GM23248 (cell line): ENCODE data around the gene MACROD2. TPM values are rescaled to one million over a fixed set of nuclear protein-coding genes. Genes with fewer than 3 reads are reported as not detected.

ENCODE experiments used
- DNase-seq: peaks from one replicate; pipeline ENCODE4 v3.0.0-alpha.2; 2015
- H2AFZ ChIP-seq: fragments of 200-600 bp; sonication (generic); 2 replicates; pipeline ENCODE4 v1.6.1; 2016; ENCODE audit warnings: antibody characterized with exemption
- H3F3A ChIP-seq: fragments of 200-600 bp; sonication (generic); 2 replicates; pipeline ENCODE4 v1.6.1; 2016; ENCODE audit warnings: mild to moderate bottlenecking, antibody characterized with exemption, mixed run types; ENCODE audit not compliant: insufficient read depth
- H3K27ac ChIP-seq: fragments of 200-600 bp; sonication (generic); 2 replicates; pipeline ENCODE4 v1.5.1; 2016; ENCODE audit warnings: mild to moderate bottlenecking
- H3K27me3 ChIP-seq: fragments of 200-600 bp; sonication (generic); replicated peaks from 2 replicates; pipeline ENCODE4 v1.6.1; 2016; ENCODE audit warnings: mild to moderate bottlenecking; ENCODE audit not compliant: insufficient read depth
- H3K36me3 ChIP-seq: fragments of 200-600 bp; sonication (generic); 2 replicates; pipeline ENCODE4 v1.6.1; 2016; ENCODE audit warnings: low read depth, mild to moderate bottlenecking
- H3K4me1 ChIP-seq: fragments of 200-600 bp; sonication (generic); 2 replicates; pipeline ENCODE4 v1.6.1; 2016; ENCODE audit warnings: mild to moderate bottlenecking; ENCODE audit not compliant: insufficient read depth
- H3K4me2 ChIP-seq: fragments of 200-600 bp; sonication (generic); one replicate; pipeline ENCODE4 v1.6.1; 2016; ENCODE audit warnings: mild to moderate bottlenecking; ENCODE audit not compliant: unreplicated experiment
- H3K4me3 ChIP-seq: fragments of 200-600 bp; sonication (generic); 2 replicates; pipeline ENCODE4 v1.5.1; 2016; ENCODE audit warnings: mild to moderate bottlenecking
- H3K79me2 ChIP-seq: fragments of 200-600 bp; sonication (generic); 2 replicates; pipeline ENCODE4 v1.6.1; 2016; ENCODE audit warnings: mild to moderate bottlenecking; ENCODE audit not compliant: insufficient read depth
- H3K9ac ChIP-seq: fragments of 200-600 bp; sonication (generic); 2 replicates; pipeline ENCODE4 v1.6.1; 2016; ENCODE audit warnings: mild to moderate bottlenecking
- H3K9me2 ChIP-seq: fragments of 200-600 bp; sonication (generic); 2 replicates; pipeline ENCODE4 v1.6.1; 2016; ENCODE audit warnings: mixed run types, mild to moderate bottlenecking, moderate library complexity; ENCODE audit not compliant: insufficient read depth
- H3K9me3 ChIP-seq: fragments of 200-600 bp; sonication (generic); one replicate; pipeline ENCODE4 v1.6.1; 2017; ENCODE audit warnings: low read depth
- H4K20me1 ChIP-seq: fragments of 200-600 bp; sonication (generic); 2 replicates; pipeline ENCODE4 v1.6.0; 2016; ENCODE audit not compliant: insufficient read depth
- EZH2 ChIP-seq: fragments of 200-600 bp; sonication (generic); IDR thresholded peaks from 2 replicates; pipeline ENCODE4 v1.6.1; 2018; ENCODE audit warnings: antibody characterized with exemption, mild to moderate bottlenecking; ENCODE audit not compliant: insufficient read depth, poor library complexity, severe bottlenecking
- EZH2phosphoT487 ChIP-seq: fragments of 200-600 bp; sonication (generic); IDR thresholded peaks from 2 replicates; pipeline ENCODE4 v1.6.1; 2018; ENCODE audit warnings: antibody characterized with exemption, moderate library complexity, mild to moderate bottlenecking, low read depth; ENCODE audit not compliant: insufficient read depth
- WGBS, 2 experiments: methylation state at CpG; one replicate each; pipeline ENCODE4 v1.1.6; 2015 to 2017; ENCODE audit warnings: low lambda C conversion rate in 2 of 2, low coverage in 1 of 2; ENCODE audit errors: missing lambda C conversion rate in 2 of 2; 5-methylcytosine and 5-hydroxymethylcytosine counted together
- in situ Hi-C: fragments of 300-500 bp; cut with MboI; formaldehyde crosslinking; loops from 2 replicates; pipeline ENCODE4 v1.15.0; 2020
- polyA plus RNA-seq: library from polyadenylated mRNA; unstranded; fragments of >200 nt; fragmentation: Nextera tagmentation; extraction: Ambion mirVana; gene quantifications from 2 replicates; pipeline ENCODE4 v1.2.1, GENCODE V29; 2016
- total RNA-seq: library from RNA; depleted of rRNA; stranded (reverse); fragments of >200 nt; shearing (Covaris generic); gene quantifications from 2 replicates; pipeline ENCODE4 v1.2.3, GENCODE V29; 2014

Gene MACROD2
- total and polyA plus RNA-seq, 2 experiments from 2014 or later = 1.1 to 3.1 TPM

DNA sequence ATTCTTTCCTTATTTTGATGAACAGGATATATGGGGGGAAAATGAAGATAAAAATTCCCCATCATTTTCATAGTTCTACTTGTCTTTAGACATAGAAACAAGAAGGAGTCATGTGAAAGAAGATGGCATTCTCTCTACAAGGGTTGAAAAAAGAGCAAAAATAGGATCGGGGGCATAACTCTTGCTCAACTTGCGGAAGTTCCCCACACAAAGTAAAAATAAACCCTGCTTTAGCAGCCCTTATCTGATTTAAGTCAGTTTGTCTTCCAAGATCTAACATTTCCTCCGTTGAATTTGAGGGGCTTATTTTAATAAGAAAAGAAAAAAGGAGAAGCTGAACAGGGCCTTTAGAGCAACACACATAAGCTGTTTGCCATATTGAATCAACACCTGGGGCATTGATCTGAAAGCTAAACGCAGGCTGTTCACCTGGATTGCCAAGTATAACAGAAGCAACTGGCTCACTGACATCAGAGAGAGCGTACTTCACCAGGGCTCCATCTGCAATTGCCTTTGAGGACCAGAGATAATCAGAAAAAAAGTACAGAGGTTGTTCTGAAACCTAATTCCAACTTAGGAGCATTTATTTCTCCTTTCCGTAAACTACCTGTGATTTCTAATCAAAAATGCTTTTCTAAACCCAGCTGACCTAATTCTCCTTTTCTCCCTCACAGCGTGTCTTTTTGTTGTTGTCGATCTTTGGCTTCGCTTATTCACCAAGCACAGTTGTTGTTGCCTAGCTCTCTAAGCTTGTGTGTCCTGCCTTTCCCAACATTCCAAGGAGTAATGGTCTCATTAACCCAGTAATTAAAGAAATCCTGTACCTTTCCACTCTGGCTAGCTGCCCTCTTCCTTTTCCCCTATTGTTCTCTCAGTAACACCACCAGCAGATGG lies 2010.0 kb downstream of the MACROD2 start:
- Histone ChIP-seq H3F3A (no peaks in the 10 kb centered on the region), H3K9me3 (no peaks in the 10 kb centered on the region), H3K36me3 (no peaks in the 10 kb centered on the region), H3K27me3 (no peaks in the 10 kb centered on the region), H3K27ac (no peak overlapping the region), H3K4me3 (no peak overlapping the region), H3K9ac (no peak overlapping the region), H3K9me2 (no peaks in the 10 kb centered on the region), H3K4me2 (no peak overlapping the region), H2AFZ (no peak overlapping the region), H3K4me1 (no peaks in the 10 kb centered on the region), H4K20me1 (no peaks in the 10 kb centered on the region), H3K79me2 (no peaks in the 10 kb centered on the region)
- TF ChIP-seq EZH2phosphoT487 (no peak), EZH2 (no peak)
- in situ Hi-C loops = no loop called here
- 59 to 64% methylated on average over 9 of the region's 9 CpGs for WGBS, 2 experiments
- DNase-seq = no peak

- Histone ChIP-seq H3K4me2 (no peak overlapping the region), H4K20me1 (no peaks in the 10 kb centered on the region), H3K27ac (no peak overlapping the region), H3K4me3 (no peak overlapping the region), H3K4me1 (no peaks in the 10 kb centered on the region), H3K9me2 (no peaks in the 10 kb centered on the region), H3K9ac (no peak overlapping the region), H3K36me3 (no peaks in the 10 kb centered on the region), H3K79me2 (no peaks in the 10 kb centered on the region), H3K9me3 (no peaks in the 10 kb centered on the region), H3K27me3 (no peaks in the 10 kb centered on the region), H2AFZ (no peak overlapping the region), H3F3A (no peaks in the 10 kb centered on the region)
- no peak for DNase-seq
- TF ChIP-seq EZH2 (no peak), EZH2phosphoT487 (no peak)
- in situ Hi-C loops = no loop called here
- WGBS, 2 experiments = 40 to 44% methylated on average over 2 of the region's 2 CpGs
Measured at GRCh38 chr20:16005915-16006493, 2010.7 kb downstream of the MACROD2 start.

DNA sequence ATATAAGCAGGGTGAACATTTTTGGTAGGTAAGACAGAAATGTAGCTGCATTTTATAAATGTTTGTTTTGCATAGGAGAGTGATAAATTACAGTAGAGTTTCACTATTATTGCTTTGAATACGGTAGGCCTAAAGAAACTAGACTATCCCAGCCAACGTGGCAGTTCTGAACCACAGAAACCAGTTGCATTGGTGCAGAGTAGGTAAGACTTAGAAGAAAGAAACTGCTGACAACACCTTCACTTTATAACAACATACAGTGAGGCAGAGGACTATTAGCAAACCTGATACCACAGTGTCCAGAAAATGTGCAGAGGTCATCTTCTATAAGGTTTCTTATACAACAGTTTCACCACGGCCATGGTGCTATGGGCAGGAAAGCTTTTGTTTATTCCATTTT lies 2011.8 kb downstream of the MACROD2 start:
- WGBS, 2 experiments = 22 to 33% methylated on average over 3 of the region's 3 CpGs
- in situ Hi-C loops = no loop called here

DNA sequence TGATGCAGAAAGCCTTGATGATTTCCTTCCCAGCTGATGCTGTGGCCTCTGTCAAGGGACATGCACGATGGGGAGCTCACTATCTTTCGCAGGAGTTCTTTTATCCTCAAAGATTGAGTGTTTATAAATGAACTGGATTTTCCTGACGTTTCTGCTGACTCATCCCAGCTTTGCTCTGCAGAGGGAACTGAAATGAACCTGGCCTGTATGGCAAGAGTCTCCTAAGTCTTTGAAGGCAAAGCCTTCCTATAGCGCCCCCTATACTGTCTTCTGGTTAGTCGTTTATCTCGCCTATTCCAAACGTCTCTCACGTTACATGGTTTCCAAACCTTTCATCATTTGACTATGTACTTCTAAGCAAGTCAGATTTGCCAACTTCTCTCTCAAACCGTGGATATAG lies 2012.6 kb downstream of the MACROD2 start:
- H3K27ac ChIP-seq = no peak overlapping the region
- no peak for DNase-seq
- no peaks in the 10 kb centered on the region for H3K79me2 ChIP-seq
- H3K9me2 ChIP-seq = no peaks in the 10 kb centered on the region
- no peaks in the 10 kb centered on the region for H3K36me3 ChIP-seq
- in situ Hi-C loops = no loop called here
- H3K27me3 ChIP-seq = no peaks in the 10 kb centered on the region
- H2AFZ ChIP-seq = no peak overlapping the region
- no peak overlapping the region for H3K4me3 ChIP-seq
- H3F3A ChIP-seq = no peaks in the 10 kb centered on the region
- WGBS, 2 experiments = 57 to 61% methylated on average over 9 of the region's 9 CpGs
- no peak overlapping the region for H3K9ac ChIP-seq
- no peaks in the 10 kb centered on the region for H3K9me3 ChIP-seq
- TF ChIP-seq EZH2 (no peak), EZH2phosphoT487 (no peak)
- no peaks in the 10 kb centered on the region for H3K4me1 ChIP-seq
- H4K20me1 ChIP-seq = no peaks in the 10 kb centered on the region
- no peak overlapping the region for H3K4me2 ChIP-seq

More for the DNA sequence above, 2011.8 kb downstream of the MACROD2 start:
- DNase-seq = no peak
- H3K27me3 ChIP-seq = no peaks in the 10 kb centered on the region
- H2AFZ ChIP-seq = no peak overlapping the region
- no peaks in the 10 kb centered on the region for H3K4me1 ChIP-seq
- no peaks in the 10 kb centered on the region for H4K20me1 ChIP-seq
- no peaks in the 10 kb centered on the region for H3K36me3 ChIP-seq
- H3K9me3 ChIP-seq = no peaks in the 10 kb centered on the region
- no peak overlapping the region for H3K27ac ChIP-seq
- no peak overlapping the region for H3K9ac ChIP-seq
- no peak overlapping the region for H3K4me2 ChIP-seq
- no peaks in the 10 kb centered on the region for H3K9me2 ChIP-seq
- H3K4me3 ChIP-seq = no peak overlapping the region
- H3K79me2 ChIP-seq = no peaks in the 10 kb centered on the region
- no peak for TF ChIP-seq EZH2phosphoT487
- no peak for TF ChIP-seq EZH2
- no peaks in the 10 kb centered on the region for H3F3A ChIP-seq
